PFSK-1 (cell line): Measurements from ENCODE around the gene GCNA.

Experiments used
- FOXP2 ChIP-seq: optimal IDR thresholded peaks from 2 replicates; pipeline ENCODE3; 2011; ENCODE audit warnings: borderline replicate concordance, control low read depth, inconsistent platforms; ENCODE audit not compliant: insufficient read depth; ENCODE audit errors: extremely low read length, extremely low read depth
- POLR2AphosphoS5 ChIP-seq: IDR thresholded peaks from 2 replicates; pipeline ENCODE4 v1.6.1; 2012; ENCODE audit warnings: low read depth, mild to moderate bottlenecking, control low read depth, low read length, moderate library complexity
- SIN3A ChIP-seq: IDR thresholded peaks from 2 replicates; pipeline ENCODE4 v1.6.1; 2012; ENCODE audit warnings: mild to moderate bottlenecking, low read length, moderate library complexity, borderline replicate concordance; ENCODE audit not compliant: insufficient read depth
- TAF1 ChIP-seq: IDR thresholded peaks from 2 replicates; pipeline ENCODE4 v1.6.1; 2012; ENCODE audit warnings: low read length, control low read depth, borderline replicate concordance; ENCODE audit not compliant: insufficient read depth
- TF ChIP-seq, protein P1 (sequence below), 2 experiments: IDR thresholded peaks; 2 replicates each; pipeline versions ENCODE4 v1.6.1 to v1.8.0; 2011 to 2012; ENCODE audit warnings: low read depth in 2 of 2, low read length in 2 of 2, control low read depth in 1 of 2, inconsistent platforms in 1 of 2, mild to moderate bottlenecking in 1 of 2, moderate library complexity in 1 of 2; ENCODE audit not compliant: insufficient read depth in 1 of 2

Gene GCNA

DNA sequence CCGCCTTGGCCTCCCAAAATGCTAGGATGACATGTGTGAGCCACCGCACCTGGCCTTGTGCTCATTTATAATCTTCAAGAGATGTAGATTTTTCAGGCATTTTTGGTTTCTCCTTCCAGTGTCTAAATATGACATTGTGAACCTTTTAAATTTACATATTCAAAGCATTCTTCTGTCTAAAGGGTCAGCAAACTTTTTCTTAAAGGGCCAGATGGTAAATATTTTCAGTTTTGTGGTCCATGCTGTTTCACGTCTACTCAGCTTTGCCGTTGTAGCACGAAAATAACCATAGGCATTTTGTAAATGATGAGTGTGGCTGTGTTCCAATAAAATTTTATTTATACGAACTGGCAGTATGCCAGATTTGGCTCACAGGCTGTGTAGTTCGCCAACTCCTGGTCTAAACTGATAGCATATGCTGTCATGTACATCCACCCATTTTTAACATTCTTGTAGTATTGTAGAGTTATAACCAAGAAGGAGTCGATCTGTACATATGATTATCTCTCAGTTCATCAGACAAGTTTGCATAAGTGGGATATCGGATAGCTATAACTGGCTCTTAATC is 12.7 kb upstream of the GCNA start:
- TF ChIP-seq FOXP2 (no peak), TAF1 (no peak), SIN3A (no peak), POLR2AphosphoS5 (no peak)
- TF ChIP-seq, protein P1, sequence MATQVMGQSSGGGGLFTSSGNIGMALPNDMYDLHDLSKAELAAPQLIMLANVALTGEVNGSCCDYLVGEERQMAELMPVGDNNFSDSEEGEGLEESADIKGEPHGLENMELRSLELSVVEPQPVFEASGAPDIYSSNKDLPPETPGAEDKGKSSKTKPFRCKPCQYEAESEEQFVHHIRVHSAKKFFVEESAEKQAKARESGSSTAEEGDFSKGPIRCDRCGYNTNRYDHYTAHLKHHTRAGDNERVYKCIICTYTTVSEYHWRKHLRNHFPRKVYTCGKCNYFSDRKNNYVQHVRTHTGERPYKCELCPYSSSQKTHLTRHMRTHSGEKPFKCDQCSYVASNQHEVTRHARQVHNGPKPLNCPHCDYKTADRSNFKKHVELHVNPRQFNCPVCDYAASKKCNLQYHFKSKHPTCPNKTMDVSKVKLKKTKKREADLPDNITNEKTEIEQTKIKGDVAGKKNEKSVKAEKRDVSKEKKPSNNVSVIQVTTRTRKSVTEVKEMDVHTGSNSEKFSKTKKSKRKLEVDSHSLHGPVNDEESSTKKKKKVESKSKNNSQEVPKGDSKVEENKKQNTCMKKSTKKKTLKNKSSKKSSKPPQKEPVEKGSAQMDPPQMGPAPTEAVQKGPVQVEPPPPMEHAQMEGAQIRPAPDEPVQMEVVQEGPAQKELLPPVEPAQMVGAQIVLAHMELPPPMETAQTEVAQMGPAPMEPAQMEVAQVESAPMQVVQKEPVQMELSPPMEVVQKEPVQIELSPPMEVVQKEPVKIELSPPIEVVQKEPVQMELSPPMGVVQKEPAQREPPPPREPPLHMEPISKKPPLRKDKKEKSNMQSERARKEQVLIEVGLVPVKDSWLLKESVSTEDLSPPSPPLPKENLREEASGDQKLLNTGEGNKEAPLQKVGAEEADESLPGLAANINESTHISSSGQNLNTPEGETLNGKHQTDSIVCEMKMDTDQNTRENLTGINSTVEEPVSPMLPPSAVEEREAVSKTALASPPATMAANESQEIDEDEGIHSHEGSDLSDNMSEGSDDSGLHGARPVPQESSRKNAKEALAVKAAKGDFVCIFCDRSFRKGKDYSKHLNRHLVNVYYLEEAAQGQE (IDR thresholded peaks at IDR 0.05; ENCODE audit: insufficient read depth in 1 of 2, low read depth in 2 of 2, low read length in 2 of 2): no peak

DNA sequence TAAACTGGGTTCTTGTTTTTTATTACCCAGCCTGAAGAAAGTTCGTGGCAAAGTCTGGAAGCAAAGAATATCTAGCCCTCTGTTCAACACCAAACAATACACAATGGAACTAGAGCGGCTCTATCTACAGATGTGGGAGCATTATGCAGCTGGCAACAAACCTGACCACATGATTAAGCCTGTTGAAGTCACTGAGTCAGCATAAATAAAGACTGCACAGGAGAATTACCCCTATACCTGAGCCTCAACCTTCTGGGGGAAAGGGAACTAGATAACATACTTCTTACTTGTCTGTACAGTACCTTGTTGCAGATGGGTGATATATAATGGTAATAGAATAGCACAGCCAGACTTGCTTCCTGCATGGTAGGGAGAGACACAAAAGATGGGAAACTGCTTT is 4.6 kb upstream of the GCNA start:
- TF ChIP-seq POLR2AphosphoS5 (no peak), FOXP2 (no peak), SIN3A (no peak), TAF1 (no peak)
- TF ChIP-seq, protein P1 (IDR thresholded peaks at IDR 0.05; ENCODE audit: insufficient read depth in 1 of 2, low read depth in 2 of 2, low read length in 2 of 2): no peak

DNA sequence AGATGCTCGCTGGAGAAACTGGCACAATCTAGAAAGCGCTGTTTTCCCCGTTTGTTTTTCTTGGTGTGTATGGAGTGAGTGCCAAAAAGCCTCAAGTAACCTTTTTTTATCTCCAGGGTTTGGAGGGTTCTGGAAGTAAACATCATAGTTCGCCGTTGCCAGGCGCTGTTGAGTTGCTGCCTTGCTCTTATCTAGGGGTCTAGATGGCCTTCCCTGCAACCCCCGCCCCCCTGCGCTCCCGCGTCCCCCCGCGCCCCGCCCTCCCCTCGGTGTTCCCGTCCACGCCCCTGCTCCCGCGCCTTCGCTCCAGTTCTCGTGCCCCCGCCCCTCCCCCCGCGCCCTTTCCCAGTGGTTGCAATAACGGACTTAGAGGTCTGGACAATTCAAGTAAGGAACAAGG is 555 bp upstream of the GCNA start:
- TF ChIP-seq SIN3A: no peak
- TF ChIP-seq POLR2AphosphoS5: no peak
- TF ChIP-seq, protein P1 (IDR thresholded peaks at IDR 0.05; ENCODE audit: insufficient read depth in 1 of 2, low read depth in 2 of 2, low read length in 2 of 2): no peak
- TF ChIP-seq FOXP2: no peak
- TF ChIP-seq TAF1: no peak

DNA sequence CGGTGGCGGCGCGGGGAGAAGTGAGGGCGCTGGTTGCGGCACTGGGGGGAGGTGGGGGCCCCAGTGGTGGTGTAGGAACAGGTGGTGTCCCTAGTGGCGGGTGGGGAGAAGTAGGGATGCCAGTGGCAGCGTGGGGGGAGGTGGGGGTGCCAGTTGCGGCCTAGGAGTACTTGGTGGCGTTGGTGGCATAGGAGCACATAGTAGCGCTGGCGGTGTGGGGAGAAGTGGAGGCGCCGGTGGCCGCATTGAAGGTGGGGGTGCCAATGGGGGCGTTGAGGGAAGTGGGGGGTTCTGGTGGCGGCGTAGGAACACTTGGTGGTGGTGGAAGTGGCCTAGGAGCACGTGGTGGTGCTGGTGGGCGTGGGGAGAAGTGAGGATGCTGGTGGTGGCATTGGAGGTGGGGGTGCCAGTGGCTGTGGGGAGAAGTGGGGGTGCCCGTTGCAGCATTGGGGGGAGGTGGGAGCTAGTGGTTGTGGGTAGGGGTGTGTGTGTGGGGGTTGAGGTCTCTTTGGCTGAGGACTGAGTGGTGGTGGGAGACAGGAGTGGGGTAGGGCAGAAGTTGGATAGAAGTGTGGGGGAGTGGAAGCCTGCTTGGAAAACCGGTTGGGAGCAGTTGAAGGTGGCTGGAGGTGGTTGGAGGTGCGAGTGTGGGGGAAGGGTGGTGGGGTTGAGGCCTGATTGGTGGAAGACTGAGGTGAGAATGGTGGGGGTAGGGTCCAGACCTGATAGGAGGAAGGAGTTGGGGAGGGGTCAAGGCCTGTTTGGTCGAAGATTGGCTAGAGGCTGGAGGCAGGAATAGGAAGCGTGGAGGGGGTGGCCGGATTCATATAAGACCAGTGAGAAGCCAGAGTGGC is 1.1 kb downstream of the GCNA start:
- TF ChIP-seq, protein P1 (IDR thresholded peaks at IDR 0.05; ENCODE audit: insufficient read depth in 1 of 2, low read depth in 2 of 2, low read length in 2 of 2): no peak
- TF ChIP-seq TAF1 (no peak), SIN3A (no peak), POLR2AphosphoS5 (no peak), FOXP2 (no peak)
